HEK293T (cell line): ENCODE results near the gene AOAH.
A peak's percentile ranks its signal among the peaks of the same experiment; 100 is the strongest.
"Not testable (repeated sequence)": the region's sequence is repeated elsewhere in the genome, so short reads cannot be mapped to it uniquely, and the experiment has no call there.

Experiments
- CTCF ChIA-PET: fragments of 350-600 bp; formaldehyde crosslinking; extraction: SDS; loops from one replicate; lab custom pipeline; 2021; ENCODE audit warnings: antibody characterized with exemption, inconsistent platforms; lab: Yijun Ruan, JAX
- POLR2A ChIA-PET: fragments of 350-600 bp; formaldehyde crosslinking; extraction: SDS; loops from one replicate; lab custom pipeline; 2020; ENCODE audit warnings: antibody characterized with exemption, inconsistent platforms; lab: Yijun Ruan, JAX
- DNase-seq: peaks from one replicate; pipeline ENCODE4 v3.0.0; 2012; ENCODE audit warnings: mixed read lengths; ENCODE audit errors: extremely low spot score
- ARNT ChIP-seq: fragments of 450-650 bp; IDR thresholded peaks from 2 replicates; pipeline ENCODE4 v1.6.1; 2017; ENCODE audit warnings: mild to moderate bottlenecking
- BHLHE40 ChIP-seq: fragments of 450-650 bp; IDR thresholded peaks from 2 replicates; pipeline ENCODE4 v1.6.1; 2016; ENCODE audit warnings: mild to moderate bottlenecking, moderate library complexity, borderline replicate concordance
- CTBP1 ChIP-seq: fragments of 450-650 bp; IDR thresholded peaks from 2 replicates; pipeline ENCODE4 v1.6.1; 2016; ENCODE audit warnings: borderline replicate concordance
- ELF4 ChIP-seq: fragments of 450-650 bp; IDR thresholded peaks from 2 replicates; pipeline ENCODE4 v1.6.1; 2017; ENCODE audit warnings: antibody characterized with exemption
- FOXA1 ChIP-seq: fragments of 450-650 bp; IDR thresholded peaks from 2 replicates; pipeline ENCODE4 v1.6.1; 2016; ENCODE audit warnings: mild to moderate bottlenecking
- FOXK2 ChIP-seq: fragments of 450-650 bp; IDR thresholded peaks from 2 replicates; pipeline ENCODE4 v1.6.1; 2016; ENCODE audit warnings: mild to moderate bottlenecking
- FOXM1 ChIP-seq: fragments of 450-650 bp; IDR thresholded peaks from 2 replicates; pipeline ENCODE4 v1.6.1; 2017; ENCODE audit warnings: mild to moderate bottlenecking, borderline replicate concordance
- HDGF ChIP-seq: fragments of 450-650 bp; IDR thresholded peaks from 2 replicates; pipeline ENCODE4 v1.6.1; 2017; ENCODE audit warnings: antibody characterized with exemption, borderline replicate concordance
- L3MBTL2 ChIP-seq: fragments of 450-650 bp; conservative IDR thresholded peaks from 2 replicates; pipeline ENCODE4 v1.6.1; 2016; ENCODE audit warnings: mild to moderate bottlenecking
- LEF1 ChIP-seq: fragments of 450-650 bp; IDR thresholded peaks from 2 replicates; pipeline ENCODE4 v1.6.1; 2017; ENCODE audit warnings: mild to moderate bottlenecking, borderline replicate concordance
- NFRKB ChIP-seq: fragments of 450-650 bp; IDR thresholded peaks from 2 replicates; pipeline ENCODE4 v1.6.1; 2016; ENCODE audit warnings: mild to moderate bottlenecking, moderate library complexity
- PKNOX1 ChIP-seq: fragments of 450-650 bp; IDR thresholded peaks from 2 replicates; pipeline ENCODE4 v1.6.1; 2016
- SP1 ChIP-seq: fragments of 450-650 bp; IDR thresholded peaks from 2 replicates; pipeline ENCODE4 v1.6.1; 2017
- SUZ12 ChIP-seq: fragments of 450-650 bp; IDR thresholded peaks from 2 replicates; pipeline ENCODE4 v1.6.1; 2016; ENCODE audit warnings: mild to moderate bottlenecking
- TARDBP ChIP-seq: fragments of 450-650 bp; IDR thresholded peaks from 2 replicates; pipeline ENCODE4 v1.6.1; 2016
- ZNF384 ChIP-seq: fragments of 450-650 bp; IDR thresholded peaks from 2 replicates; pipeline ENCODE4 v1.6.1; 2016

The AOAH gene

DNA sequence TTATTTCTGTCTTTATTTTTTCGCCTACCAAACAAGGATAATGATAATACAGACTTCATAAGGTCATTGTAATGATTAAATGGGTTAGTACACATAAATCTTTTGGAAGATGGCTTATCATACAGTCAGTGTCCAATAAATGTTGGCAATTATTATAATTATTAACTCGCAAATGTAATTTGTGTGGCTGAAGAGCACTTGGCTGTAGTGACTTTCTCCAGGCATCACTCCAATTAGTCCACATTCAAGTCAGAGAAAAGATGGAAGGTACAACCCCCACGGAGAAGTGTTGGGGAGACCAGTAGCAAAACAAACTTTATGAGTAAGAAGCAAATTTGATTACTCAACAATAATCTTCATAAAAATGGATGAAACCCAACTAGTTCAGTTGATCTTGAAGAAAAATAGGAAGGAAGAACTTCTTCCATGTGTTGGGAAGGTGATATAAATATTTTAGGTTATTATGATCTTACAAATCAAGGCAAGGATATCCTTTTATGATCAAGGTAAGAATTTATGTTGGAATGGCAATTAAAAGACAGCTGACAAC, 5.1 kb downstream of the AOAH start:
- CTCF ChIA-PET, result no interaction called here
- DNase-seq, result no peak
- POLR2A ChIA-PET, result no interaction called here
- TF ChIP-seq BHLHE40 (no peak), LEF1 (no peak), SP1 (no peak), SUZ12 (no peak), FOXA1 (no peak)

DNA sequence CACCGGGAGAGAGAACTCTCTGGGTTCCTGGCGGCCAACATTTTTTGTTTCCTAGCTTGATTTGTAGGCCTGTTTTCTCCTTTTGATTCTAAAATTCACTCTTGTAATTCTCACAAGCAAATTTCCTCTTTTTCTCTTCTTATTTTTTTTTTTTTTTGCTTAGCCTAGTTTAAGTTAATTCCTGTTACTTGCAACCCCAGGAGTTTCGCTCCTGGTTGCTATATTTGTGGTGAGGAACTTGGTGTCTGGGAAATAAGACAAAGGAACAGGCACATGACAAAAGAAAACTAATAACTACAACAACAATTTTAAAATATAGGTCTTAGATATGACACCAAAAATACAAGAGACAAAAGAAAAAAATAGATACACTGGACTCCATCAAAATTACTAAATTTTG, 6.7 kb downstream of the AOAH start:
- POLR2A ChIA-PET, result no interaction called here
- CTCF ChIA-PET, result interaction anchor here (0.6 kb wide), 1 partner anchor 134 kb away, joined by 3 read pairs; no protein-coding TSS in a partner anchor
- no peak for TF ChIP-seq LEF1
- no peak for TF ChIP-seq FOXA1
- no peak for TF ChIP-seq BHLHE40
- TF ChIP-seq SUZ12, result no peak
- no peak for DNase-seq

DNA sequence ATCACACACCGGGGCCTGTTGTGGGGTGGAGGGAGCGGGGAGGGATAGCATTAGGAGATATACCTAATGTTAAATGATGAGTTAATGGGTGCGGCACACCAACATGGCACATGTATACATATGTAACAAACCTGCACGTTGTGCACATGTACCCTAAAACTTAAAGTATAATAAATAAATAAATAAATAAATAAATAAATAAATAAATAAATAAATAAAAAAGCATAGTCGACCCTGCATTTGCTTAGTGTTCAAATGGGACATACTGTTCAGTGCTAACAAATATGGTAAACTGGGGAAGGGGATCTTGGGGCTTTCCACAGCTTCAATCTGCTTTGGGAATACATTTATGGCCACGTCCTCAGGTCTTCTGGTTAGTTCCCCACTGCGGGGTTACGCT, 7.5 kb downstream of the AOAH start:
- CTCF ChIA-PET, POLR2A ChIA-PET, DNase-seq: not testable (repeated sequence)

GRCh38 chr7:36712015-36712414, 12.3 kb downstream of the AOAH start:
- CTCF ChIA-PET, result no interaction called here
- no peak for DNase-seq
- TF ChIP-seq PKNOX1 (peak; percentile 44), ZNF384 (no peak)
- POLR2A ChIA-PET, result no interaction called here

DNA sequence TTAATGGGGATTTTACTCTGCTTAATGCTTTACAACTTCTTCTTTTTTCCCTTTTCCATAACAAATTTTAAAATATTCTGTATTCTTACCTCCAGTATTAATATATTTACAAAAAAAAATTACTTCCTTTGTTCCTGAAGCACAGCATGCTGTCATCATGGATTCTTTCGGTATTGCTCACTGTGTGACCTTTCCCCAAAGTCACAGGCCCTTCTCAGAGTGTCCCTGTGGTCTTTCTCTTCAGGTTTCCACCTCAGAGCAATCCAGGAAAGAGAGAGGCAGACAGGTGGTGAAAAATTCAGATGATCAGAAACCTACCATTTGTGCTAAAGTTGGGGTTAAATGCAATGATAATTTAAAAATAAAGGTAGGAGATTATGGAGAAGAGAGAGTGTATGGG, 13.0 kb downstream of the AOAH start:
- ChIA-PET POLR2A (no interaction called here), CTCF (no interaction called here)
- no peak for DNase-seq
- TF ChIP-seq NFRKB (no peak), ELF4 (no peak), BHLHE40 (no peak), LEF1 (no peak), TARDBP (no peak), SUZ12 (no peak), L3MBTL2 (no peak), SP1 (no peak), CTBP1 (no peak), ZNF384 (no peak), ARNT (no peak), HDGF (no peak), FOXM1 (no peak), FOXK2 (no peak), FOXA1 (no peak), PKNOX1 (no peak)

- no peak for DNase-seq
- TF ChIP-seq PKNOX1 (peak; percentile 36; the same call in 1 of the 2 replicates), BHLHE40 (no peak)
- POLR2A ChIA-PET, result no interaction called here
- CTCF ChIA-PET, result interaction anchor here (1.0 kb wide), 1 partner anchor 39 kb away, joined by 3 read pairs; no protein-coding TSS in a partner anchor
Observed at GRCh38 chr7:36710186-36710791, 14.0 kb downstream of the AOAH start.

DNA sequence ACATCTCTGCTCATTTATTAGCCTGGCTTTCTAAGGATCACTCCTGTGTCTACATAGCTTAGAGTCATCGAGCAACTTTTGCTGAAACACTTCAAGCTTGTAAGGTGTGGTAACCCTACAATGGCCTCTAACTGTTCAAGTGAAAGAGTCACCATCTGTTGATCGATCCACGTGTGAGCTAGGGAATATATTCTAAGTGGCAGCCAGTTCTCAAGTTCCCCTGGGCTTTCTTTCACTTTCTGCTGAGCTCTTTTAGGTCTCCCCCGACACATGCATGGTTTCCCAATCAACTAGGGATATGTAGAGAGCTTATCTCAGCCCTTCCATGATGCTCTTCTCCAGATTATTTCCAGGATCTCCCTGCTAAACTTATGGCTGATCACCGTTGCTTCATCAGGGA, 15.5 kb downstream of the AOAH start:
- no peak for TF ChIP-seq HDGF
- TF ChIP-seq ARNT, result no peak
- no peak for TF ChIP-seq NFRKB
- TF ChIP-seq ELF4, result no peak
- no peak for TF ChIP-seq SUZ12
- TF ChIP-seq FOXA1, result no peak
- TF ChIP-seq TARDBP, result no peak
- no peak for TF ChIP-seq PKNOX1
- TF ChIP-seq FOXK2, result no peak
- no peak for TF ChIP-seq BHLHE40
- no peak for TF ChIP-seq ZNF384
- TF ChIP-seq SP1, result no peak
- no peak for TF ChIP-seq L3MBTL2
- TF ChIP-seq CTBP1, result no peak
- no peak for TF ChIP-seq LEF1
- DNase-seq, result no peak
- POLR2A ChIA-PET, result no interaction called here
- CTCF ChIA-PET, result no interaction called here
